Keratinocyte (primary cell): Measurements from ENCODE around the gene MBP. TPM values are rescaled to one million over a fixed set of nuclear protein-coding genes. Genes with fewer than 3 reads are reported as not detected.

Experiments
- DNase-seq: peaks from one replicate; pipeline ENCODE4 v3.0.0-alpha.2; 2011; ENCODE audit warnings: low read depth, missing footprints, low spot score
- FAIRE-seq: peaks from 2 replicates; lab custom pipeline; 2011; peaks lifted over from hg19 to GRCh38; lab: Jason Lieb, UNC
- H2AFZ ChIP-seq: 2 replicates; pipeline ENCODE4 v1.6.0; 2012; ENCODE audit warnings: low read length, control low read depth, inconsistent platforms; ENCODE audit not compliant: control insufficient read depth
- H3K27ac ChIP-seq: 2 replicates; pipeline ENCODE4 v1.5.1; 2011; ENCODE audit warnings: low read length; ENCODE audit not compliant: control insufficient read depth, insufficient read depth
- H3K27me3 ChIP-seq: 3 replicates; pipeline ENCODE4 v1.6.0; 2011; ENCODE audit warnings: low read length; ENCODE audit not compliant: control insufficient read depth, insufficient read depth; ENCODE audit errors: extremely low read depth
- H3K36me3 ChIP-seq, 2 experiments: 2 replicates in 1 of 2; 3 replicates in 1 of 2; pipeline ENCODE4 v1.5.1; 2011; ENCODE audit warnings: low read length in 2 of 2, mild to moderate bottlenecking in 1 of 2; ENCODE audit not compliant: control insufficient read depth in 2 of 2, insufficient read depth in 2 of 2; ENCODE audit errors: extremely low read depth in 1 of 2
- H3K4me1 ChIP-seq: 3 replicates; pipeline ENCODE4 v1.5.1; 2011; ENCODE audit warnings: low read length; ENCODE audit not compliant: control insufficient read depth, insufficient read depth; ENCODE audit errors: extremely low read depth
- H3K4me2 ChIP-seq: 3 replicates; pipeline ENCODE4 v1.6.0; 2011; ENCODE audit warnings: low read depth, low read length; ENCODE audit not compliant: control insufficient read depth, insufficient read depth; ENCODE audit errors: extremely low read depth
- H3K4me3 ChIP-seq, 3 experiments: fragments of 200-600 bp in 1 of 3; sonication (generic) in 1 of 3; 2 replicates in 2 of 3; 3 replicates in 1 of 3; pipeline ENCODE4 v1.5.1; 2011 to 2016; ENCODE audit warnings: low read length in 3 of 3, mild to moderate bottlenecking in 3 of 3, control low read depth in 2 of 3, inconsistent platforms in 1 of 3, low read depth in 1 of 3, mixed read lengths in 1 of 3, mixed run types in 1 of 3, moderate library complexity in 1 of 3; ENCODE audit not compliant: control insufficient read depth in 2 of 3, insufficient read depth in 2 of 3; ENCODE audit errors: extremely low read depth in 1 of 3
- H3K79me2 ChIP-seq: 2 replicates; pipeline ENCODE4 v1.6.0; 2012; ENCODE audit warnings: low read length; ENCODE audit not compliant: control insufficient read depth, insufficient read depth
- H3K9ac ChIP-seq: 3 replicates; pipeline ENCODE4 v1.6.0; 2011; ENCODE audit warnings: low read length; ENCODE audit not compliant: control insufficient read depth, insufficient read depth; ENCODE audit errors: extremely low read depth
- H3K9me1 ChIP-seq: 3 replicates; pipeline ENCODE4 v1.6.0; 2011; ENCODE audit warnings: low read length; ENCODE audit not compliant: control insufficient read depth, insufficient read depth; ENCODE audit errors: extremely low read depth
- H3K9me3 ChIP-seq: 2 replicates; pipeline ENCODE4 v1.5.1; 2012; ENCODE audit warnings: low read depth, low read length; ENCODE audit not compliant: control insufficient read depth
- H4K20me1 ChIP-seq: 3 replicates; pipeline ENCODE4 v1.6.0; 2011; ENCODE audit warnings: low read length; ENCODE audit not compliant: control insufficient read depth, insufficient read depth; ENCODE audit errors: extremely low read depth
- CTCF ChIP-seq, 3 experiments: IDR thresholded peaks in 1 of 3; conservative IDR thresholded peaks in 1 of 3; optimal IDR thresholded peaks in 1 of 3; 2 replicates in 2 of 3; 3 replicates in 1 of 3; pipeline versions ENCODE3 to v1.5.1; 2011; ENCODE audit warnings: low read length in 3 of 3, mild to moderate bottlenecking in 3 of 3, moderate library complexity in 2 of 3, control low read depth in 1 of 3, inconsistent platforms in 1 of 3; ENCODE audit not compliant: insufficient read depth in 2 of 3; ENCODE audit errors: extremely low read depth in 1 of 3
- EZH2 ChIP-seq: IDR thresholded peaks from one replicate; pipeline ENCODE4 v1.6.1; 2012; ENCODE audit warnings: inconsistent platforms, mild to moderate bottlenecking, low read length, moderate library complexity
- dilution Hi-C: fragments of 300-500 bp; cut with MboI; formaldehyde crosslinking; loops from one replicate; pipeline ENCODE4 v1.7.0; 2020; ENCODE audit warnings: low sequenced_read_pairs; ENCODE audit not compliant: extremely low pct_ligation_motif_present
- polyA plus RNA-seq, 5 experiments: library from polyadenylated mRNA; depleted of rRNA in 3 of 5; stranded (reverse) in 3 of 5; stranded (forward) in 1 of 5; unstranded in 1 of 5; fragments of >200 nt; gene quantifications; 1 replicate in 1 of 5; 2 replicates in 3 of 5; 3 replicates in 1 of 5; pipeline versions ENCODE4 v1.2.1 to v1.2.3, GENCODE V29; 2011 to 2012; ENCODE audit warnings: missing spikeins in 2 of 5, low read depth in 1 of 5, low replicate concordance in 1 of 5

Gene MBP
- polyA plus RNA-seq, 1 donor (not counting 4 experiments of a cell fraction or from before 2014, with no cell fraction given), result 38.7 TPM

- dilution Hi-C loops, result no loop called here
These were observed 102.4 kb downstream of the MBP start for GRCh38 chr18:77030201-77030600.

GRCh38 chr18:77025831-77026363, 106.7 kb downstream of the MBP start:
- Histone ChIP-seq H3K4me2 (no peak overlapping the region), H3K27me3 (no peaks in the 10 kb centered on the region), H3K4me1 (no peaks in the 10 kb centered on the region), H3K36me3 (peaks cover 0 to 21% of the 10 kb centered on the region in 2 experiments), H3K4me3 (no peak overlapping the region), H3K9me3 (no peaks in the 10 kb centered on the region), H3K9ac (no peak overlapping the region), H4K20me1 (peaks cover 6% of the 10 kb centered on the region), H2AFZ (no peak overlapping the region), H3K27ac (no peak overlapping the region), H3K79me2 (peaks cover 23% of the 10 kb centered on the region), H3K9me1 (no peaks in the 10 kb centered on the region)
- no peak for FAIRE-seq
- dilution Hi-C loops, result no loop called here
- DNase-seq, result no peak
- TF ChIP-seq CTCF (optimal IDR thresholded peaks at IDR 0.05 in 1 of 3, IDR thresholded peaks at IDR 0.05 in 1 of 3, conservative IDR thresholded peaks at IDR 0.05 in 1 of 3; ENCODE audit: extremely low read depth in 1 of 3, insufficient read depth in 2 of 3, low read length in 3 of 3) (no peak), EZH2 (no peak)

More at GRCh38 chr18:77030201-77030600, 102.4 kb downstream of the MBP start:
- H3K36me3 ChIP-seq, result peaks cover 0 to 10% of the 10 kb centered on the region in 2 experiments
- no peak overlapping the region for H3K27ac ChIP-seq
- FAIRE-seq, result no peak
- no peak overlapping the region for H3K9ac ChIP-seq
- peaks cover 38% of the 10 kb centered on the region for H3K79me2 ChIP-seq
- no peaks in the 10 kb centered on the region for H3K4me1 ChIP-seq
- no peaks in the 10 kb centered on the region for H3K27me3 ChIP-seq
- no peak for DNase-seq
- no peak overlapping the region for H3K4me3 ChIP-seq
- peaks cover 2% of the 10 kb centered on the region for H4K20me1 ChIP-seq
- TF ChIP-seq CTCF (optimal IDR thresholded peaks at IDR 0.05 in 1 of 3, IDR thresholded peaks at IDR 0.05 in 1 of 3, conservative IDR thresholded peaks at IDR 0.05 in 1 of 3; ENCODE audit: extremely low read depth in 1 of 3, insufficient read depth in 2 of 3, low read length in 3 of 3) (no peak), EZH2 (no peak)
- no peaks in the 10 kb centered on the region for H3K9me3 ChIP-seq
- no peak overlapping the region for H2AFZ ChIP-seq
- no peak overlapping the region for H3K4me2 ChIP-seq
- no peaks in the 10 kb centered on the region for H3K9me1 ChIP-seq
